Rectal smooth muscle tissue (tissue), 1 donor: ENCODE results near the gene SLC2A2.
"Not testable (repeated sequence)": the region's sequence is repeated elsewhere in the genome, so short reads cannot be mapped to it uniquely, and the experiment has no call there.

Experiments
- H3K27ac ChIP-seq: one replicate; pipeline ENCODE4 v1.7.0; 2013; ENCODE audit warnings: low read depth, low read length, inconsistent platforms
- H3K27me3 ChIP-seq: one replicate; pipeline ENCODE4 v1.7.0; 2013; ENCODE audit warnings: low read length; ENCODE audit not compliant: control insufficient read depth, insufficient read depth
- H3K36me3 ChIP-seq: one replicate; pipeline ENCODE4 v1.7.0; 2013; ENCODE audit warnings: low read length; ENCODE audit not compliant: control insufficient read depth, insufficient read depth
- H3K4me1 ChIP-seq: one replicate; pipeline ENCODE4 v1.7.0; 2013; ENCODE audit warnings: low read length; ENCODE audit not compliant: control insufficient read depth, insufficient read depth
- H3K4me3 ChIP-seq: one replicate; pipeline ENCODE4 v1.7.0; 2013; ENCODE audit warnings: low read length
- H3K9ac ChIP-seq: one replicate; pipeline ENCODE4 v1.7.0; 2013; ENCODE audit warnings: low read length

The SLC2A2 gene

GRCh38 chr3:170972917-170973316, 53.6 kb downstream of the SLC2A2 start:
- H3K36me3 ChIP-seq, H3K4me1 ChIP-seq, H3K27ac ChIP-seq, H3K4me3 ChIP-seq, H3K27me3 ChIP-seq, H3K9ac ChIP-seq: not testable (repeated sequence)

GRCh38 chr3:170967126-170967525, 59.4 kb downstream of the SLC2A2 start:
- H3K36me3 ChIP-seq = no peaks in the 10 kb centered on the region
- no peaks in the 10 kb centered on the region for H3K4me1 ChIP-seq
- H3K27ac ChIP-seq = no peak overlapping the region
- H3K9ac ChIP-seq = no peak overlapping the region
- H3K27me3 ChIP-seq = no peaks in the 10 kb centered on the region
- no peak overlapping the region for H3K4me3 ChIP-seq

- Histone ChIP-seq H3K9ac (no peak overlapping the region), H3K27me3 (no peaks in the 10 kb centered on the region), H3K4me3 (no peak overlapping the region), H3K36me3 (no peaks in the 10 kb centered on the region), H3K4me1 (no peaks in the 10 kb centered on the region), H3K27ac (no peak overlapping the region)
Observed at GRCh38 chr3:170966495-170966894, 60.0 kb downstream of the SLC2A2 start.

GRCh38 chr3:170962411-170962810, 64.1 kb downstream of the SLC2A2 start:
- Histone ChIP-seq H3K4me3 (no peak overlapping the region), H3K36me3 (no peaks in the 10 kb centered on the region), H3K27me3 (no peaks in the 10 kb centered on the region), H3K9ac (no peak overlapping the region), H3K4me1 (no peaks in the 10 kb centered on the region), H3K27ac (no peak overlapping the region)

GRCh38 chr3:170961616-170962400, 64.7 kb downstream of the SLC2A2 start:
- H3K27me3 ChIP-seq = no peaks in the 10 kb centered on the region
- H3K36me3 ChIP-seq = no peaks in the 10 kb centered on the region
- H3K4me1 ChIP-seq = no peaks in the 10 kb centered on the region
- no peak overlapping the region for H3K9ac ChIP-seq
- H3K27ac ChIP-seq = no peak overlapping the region
- H3K4me3 ChIP-seq = no peak overlapping the region

- no peaks in the 10 kb centered on the region for H3K4me1 ChIP-seq
- H3K4me3 ChIP-seq = no peak overlapping the region
- H3K27me3 ChIP-seq = no peaks in the 10 kb centered on the region
- H3K36me3 ChIP-seq = no peaks in the 10 kb centered on the region
- no peak overlapping the region for H3K27ac ChIP-seq
- H3K9ac ChIP-seq = no peak overlapping the region
Observed at GRCh38 chr3:170959457-170959856, 67.1 kb downstream of the SLC2A2 start.

- H3K4me1 ChIP-seq = no peaks in the 10 kb centered on the region
- H3K27ac ChIP-seq = no peak overlapping the region
- H3K36me3 ChIP-seq = no peaks in the 10 kb centered on the region
- no peak overlapping the region for H3K4me3 ChIP-seq
- H3K27me3 ChIP-seq = no peaks in the 10 kb centered on the region
- H3K9ac ChIP-seq = no peak overlapping the region
Observed at GRCh38 chr3:170956647-170957046, 69.9 kb downstream of the SLC2A2 start.

GRCh38 chr3:170953736-170954135, 72.8 kb downstream of the SLC2A2 start:
- H3K9ac ChIP-seq = no peak overlapping the region
- H3K27me3 ChIP-seq = no peaks in the 10 kb centered on the region
- H3K36me3 ChIP-seq = no peaks in the 10 kb centered on the region
- no peaks in the 10 kb centered on the region for H3K4me1 ChIP-seq
- H3K4me3 ChIP-seq = no peak overlapping the region
- H3K27ac ChIP-seq = no peak overlapping the region

GRCh38 chr3:170953229-170953628, 73.3 kb downstream of the SLC2A2 start:
- no peaks in the 10 kb centered on the region for H3K4me1 ChIP-seq
- H3K27me3 ChIP-seq = no peaks in the 10 kb centered on the region
- H3K27ac ChIP-seq = no peak overlapping the region
- H3K9ac ChIP-seq = no peak overlapping the region
- no peaks in the 10 kb centered on the region for H3K36me3 ChIP-seq
- H3K4me3 ChIP-seq = no peak overlapping the region

GRCh38 chr3:170949211-170949610, 77.3 kb downstream of the SLC2A2 start:
- Histone ChIP-seq H3K4me3 (no peak overlapping the region), H3K27me3 (no peaks in the 10 kb centered on the region), H3K4me1 (no peaks in the 10 kb centered on the region), H3K36me3 (no peaks in the 10 kb centered on the region), H3K9ac (no peak overlapping the region), H3K27ac (no peak overlapping the region)

- no peaks in the 10 kb centered on the region for H3K36me3 ChIP-seq
- H3K9ac ChIP-seq = no peak overlapping the region
- H3K4me1 ChIP-seq = no peaks in the 10 kb centered on the region
- H3K4me3 ChIP-seq = no peak overlapping the region
- H3K27ac ChIP-seq = no peak overlapping the region
- H3K27me3 ChIP-seq = no peaks in the 10 kb centered on the region
Observed at GRCh38 chr3:170947018-170947769, 79.3 kb downstream of the SLC2A2 start.
